CMK (cell line): Measurements from ENCODE around the gene PLA2G4F.
"Not testable (repeated sequence)": the region's sequence is repeated elsewhere in the genome, so short reads cannot be mapped to it uniquely, and the experiment has no call there.

ENCODE experiments used
- DNase-seq: peaks from one replicate; pipeline ENCODE4 v3.0.0-alpha.2; 2010; ENCODE audit warnings: low read depth

The PLA2G4F gene

DNA sequence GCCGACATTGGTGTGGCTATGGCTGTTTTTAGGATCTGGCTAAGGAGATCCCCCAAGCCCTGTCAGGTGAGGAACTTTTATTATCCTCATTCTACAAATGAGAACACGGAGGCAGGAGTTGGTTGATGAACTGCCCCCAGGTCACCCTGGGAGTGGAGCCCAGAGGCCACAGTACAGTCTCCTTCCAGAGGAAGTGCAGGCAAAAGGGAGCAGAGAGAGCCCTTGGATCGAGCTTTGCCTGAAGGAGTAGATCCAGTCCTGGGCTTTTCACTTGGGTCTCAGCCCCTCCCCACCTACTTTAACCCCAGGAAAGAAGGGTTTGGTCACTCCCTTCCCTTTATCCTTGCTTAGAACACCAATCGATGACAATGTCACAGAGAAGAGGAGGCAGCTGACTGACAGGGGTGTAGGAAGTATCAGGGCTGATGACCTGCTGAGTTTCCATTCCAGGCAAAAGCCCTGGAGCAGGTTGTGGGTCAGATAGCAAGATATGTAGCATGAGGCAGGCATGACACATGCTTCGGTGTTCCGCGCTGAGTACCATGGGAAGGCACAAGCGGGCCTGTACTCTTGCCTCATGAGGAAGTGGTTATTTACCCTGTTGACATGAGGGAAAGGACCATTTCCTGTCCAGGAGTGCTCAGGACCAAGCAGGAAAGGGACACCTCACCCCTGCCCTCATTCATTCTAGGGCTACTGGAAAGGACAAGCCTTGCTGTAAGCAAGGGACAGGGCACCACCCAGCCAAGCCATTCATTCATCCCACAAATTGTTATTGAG lies 56.2 kb downstream of the PLA2G4F start:
- DNase-seq: no peak

DNA sequence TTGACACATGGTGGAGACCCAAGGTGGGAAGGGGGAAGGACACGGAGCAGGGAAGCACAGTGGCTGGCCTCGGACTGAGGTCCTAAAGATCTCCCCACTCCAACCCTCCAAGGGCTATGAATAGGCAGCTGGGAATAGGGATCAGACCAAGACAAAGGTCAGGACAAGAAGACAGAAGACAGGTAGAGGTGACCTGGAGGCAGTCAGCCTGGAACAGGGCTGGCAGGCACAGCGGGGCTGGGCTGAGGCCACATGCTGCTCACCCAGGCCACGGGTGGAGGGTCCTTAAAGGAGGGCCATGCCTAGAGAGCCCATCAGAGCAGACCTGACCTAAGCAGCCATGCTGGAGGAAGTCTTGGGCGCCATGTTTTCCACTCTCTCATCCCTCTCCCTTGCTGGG lies 59.4 kb downstream of the PLA2G4F start:
- DNase-seq: no peak

GRCh38 chr15:42094512-42094963 lies 61.9 kb downstream of the PLA2G4F start, which contains the start of gene PLA2G4D:
Gene PLA2G4D, minus strand, starts transcription at chr15:42094562. Its CDS starts 103 bp downstream, at chr15:42094459.
- DNase-seq: no peak

- DNase-seq: no peak
Measured at GRCh38 chr15:42093966-42094365, 62.5 kb downstream of the PLA2G4F start.

DNA sequence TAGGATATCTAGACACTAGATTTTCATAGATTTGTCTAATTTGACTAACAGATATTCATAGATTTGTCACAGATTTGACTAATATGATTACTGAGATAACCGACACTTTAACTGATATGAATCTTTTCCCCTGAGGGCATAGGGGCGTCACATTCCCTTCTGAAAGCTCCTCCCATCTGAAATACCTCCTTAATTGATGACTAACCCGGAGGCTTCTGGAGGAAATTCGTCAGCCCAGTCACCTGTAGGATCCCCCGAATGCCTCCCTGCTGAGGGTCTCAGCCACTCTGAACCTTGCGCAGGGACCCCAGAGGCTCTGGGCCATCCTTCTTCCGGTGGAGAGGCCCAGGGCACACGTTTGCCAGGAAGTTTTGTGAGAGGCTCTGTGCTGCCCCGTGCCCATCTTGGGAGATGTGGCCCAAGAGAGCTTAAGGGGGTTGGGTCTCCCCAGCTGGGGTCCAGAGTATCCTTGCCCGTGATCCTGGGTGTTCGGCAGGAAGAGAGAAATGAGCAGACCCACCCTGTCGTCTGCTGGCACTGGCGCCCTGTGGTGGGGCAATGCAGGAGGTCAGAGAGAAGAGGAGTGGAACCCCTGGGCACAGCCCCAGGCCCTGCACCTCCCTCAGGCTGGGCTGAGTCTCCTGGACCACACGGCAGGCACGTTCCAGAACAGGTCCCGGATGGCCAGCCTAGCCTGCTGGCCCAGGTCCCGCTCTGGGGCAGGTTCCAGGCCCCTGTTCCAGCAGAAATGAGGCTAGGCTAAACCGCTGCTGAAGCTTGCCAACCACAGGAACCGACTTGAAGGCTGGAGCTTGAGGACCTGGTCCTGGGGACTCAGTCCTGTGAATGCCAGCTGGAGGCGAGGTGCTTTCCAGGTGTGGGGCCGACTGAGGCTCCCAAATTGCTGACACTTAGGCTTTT lies 63.8 kb downstream of the PLA2G4F start:
- no peak for DNase-seq

- DNase-seq: not testable (repeated sequence)
Measured at GRCh38 chr15:42091753-42092397, 64.6 kb downstream of the PLA2G4F start.

GRCh38 chr15:42090781-42091180 lies 65.7 kb downstream of the PLA2G4F start:
- no peak for DNase-seq

- DNase-seq: no peak
Measured at GRCh38 chr15:42090370-42090769, 66.1 kb downstream of the PLA2G4F start.

DNA sequence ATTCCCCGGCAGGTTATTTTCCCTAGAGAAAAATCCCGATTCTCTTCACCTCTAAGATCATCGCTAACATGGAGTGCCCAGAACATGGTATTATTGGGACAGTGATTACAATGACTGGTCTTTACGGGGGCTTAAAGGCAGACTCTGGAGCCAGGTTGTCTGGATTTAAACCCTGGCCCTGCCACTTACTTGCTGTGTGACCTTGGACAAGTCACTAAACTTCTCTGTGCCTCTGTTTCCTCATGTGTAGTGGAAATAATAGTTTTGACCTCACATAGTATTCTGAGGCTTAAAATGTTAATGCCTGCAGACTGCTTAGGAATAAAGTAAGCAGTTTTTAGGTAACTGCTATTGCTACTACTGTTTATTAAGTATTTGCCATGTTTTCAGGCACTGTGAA lies 66.5 kb downstream of the PLA2G4F start:
- no peak for DNase-seq
